Skin epidermis (tissue), 12 donors: ENCODE measurements around the gene VWC2.

Experiments used
- H3K27ac ChIP-seq, 21 experiments: fragments of 200-600 bp; sonication (generic) in 11 of 21; one replicate each; pipeline ENCODE4 v1.5.0; 2020; ENCODE audit warnings: mild to moderate bottlenecking in 3 of 21, inconsistent platforms in 2 of 21, moderate library complexity in 2 of 21
- H3K4me3 ChIP-seq, 7 experiments: fragments of 200-600 bp; sonication (generic) in 2 of 7; one replicate each; pipeline ENCODE4 v1.5.0; 2020; ENCODE audit warnings: inconsistent platforms in 2 of 7, mild to moderate bottlenecking in 2 of 7, moderate library complexity in 1 of 7

VWC2 gene

GRCh38 chr7:49780953-49781352 lies 7.5 kb downstream of the VWC2 start:
- H3K4me3 ChIP-seq, result no peak overlapping the region
- H3K27ac ChIP-seq, result no peak overlapping the region

- no peak overlapping the region for H3K27ac ChIP-seq
- H3K4me3 ChIP-seq, result no peak overlapping the region
These were observed 8.6 kb downstream of the VWC2 start for GRCh38 chr7:49781996-49782395.

DNA sequence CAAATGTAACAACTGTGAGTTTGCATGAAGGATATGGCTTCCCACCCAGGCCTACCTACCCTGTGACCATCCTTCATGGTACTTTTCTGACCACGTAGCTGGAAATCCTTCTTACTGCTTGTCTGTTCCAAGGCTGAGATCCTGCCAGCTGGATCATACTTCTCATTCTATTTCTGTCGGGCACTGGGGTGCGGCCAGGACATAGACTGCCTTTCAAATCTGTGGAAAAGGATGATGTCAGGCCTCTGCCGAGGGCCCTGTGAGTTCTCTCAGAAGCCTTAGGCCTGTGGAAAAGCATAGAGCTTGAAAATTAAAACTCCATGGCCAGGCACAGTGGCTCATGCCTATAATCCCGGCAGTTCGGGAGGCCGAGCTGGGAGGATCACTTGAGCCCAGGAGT lies 10.0 kb downstream of the VWC2 start:
- Histone ChIP-seq H3K27ac (no peak overlapping the region), H3K4me3 (no peak overlapping the region)

DNA sequence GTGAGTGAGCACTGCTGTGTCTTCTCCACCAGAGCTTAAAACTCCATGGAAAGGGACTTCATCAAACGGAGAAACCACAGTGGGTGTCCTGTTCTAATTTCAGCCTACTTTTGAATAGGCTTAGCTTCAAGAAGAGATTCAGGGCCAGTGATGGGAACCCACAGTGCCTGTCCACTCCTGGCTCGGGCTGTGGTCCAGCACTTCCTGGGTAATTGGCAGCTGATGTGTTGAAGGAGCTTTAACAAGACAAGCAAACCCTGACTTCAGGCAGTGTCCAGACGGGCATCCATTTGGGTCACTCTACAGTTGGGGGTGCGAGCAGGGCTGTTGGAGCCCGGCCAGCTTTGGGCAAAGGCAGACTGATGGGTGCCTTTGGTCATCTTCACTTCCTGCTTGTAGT lies 14.5 kb downstream of the VWC2 start:
- Histone ChIP-seq H3K27ac (no peak overlapping the region), H3K4me3 (no peak overlapping the region)

DNA sequence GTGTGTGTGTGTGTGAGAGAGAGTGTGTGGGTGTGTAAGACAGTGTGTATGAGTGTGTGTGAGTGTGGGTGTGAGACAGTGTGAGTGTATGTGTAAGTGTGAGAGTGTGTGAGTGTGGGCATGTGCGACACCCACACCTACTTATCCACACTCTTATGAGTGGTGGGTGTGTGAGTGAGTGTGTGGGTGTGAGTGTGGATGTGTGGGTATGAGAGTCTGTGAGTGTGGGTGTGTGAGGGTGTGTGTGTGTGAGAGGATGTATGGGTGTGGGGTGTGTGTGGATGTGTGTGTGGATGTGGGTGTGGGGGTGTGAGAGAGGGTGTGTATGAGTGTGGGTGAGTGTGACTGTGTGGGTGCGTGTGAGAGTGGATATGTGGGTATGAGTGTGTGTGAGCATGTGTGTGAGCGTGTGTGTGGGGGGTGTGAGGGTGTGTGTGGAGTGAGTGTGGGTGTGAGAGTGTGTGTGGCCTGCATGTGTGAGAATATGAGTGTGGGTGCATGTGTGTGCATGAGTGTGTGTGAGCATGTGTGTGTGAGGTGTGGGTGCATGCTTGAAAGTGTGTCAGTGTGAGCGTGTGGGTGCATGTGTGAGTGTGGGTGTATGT lies 15.1 kb downstream of the VWC2 start:
- Histone ChIP-seq H3K27ac (no peak overlapping the region), H3K4me3 (no peak overlapping the region)

- Histone ChIP-seq H3K27ac (no peak overlapping the region), H3K4me3 (no peak overlapping the region)
These were observed 16.3 kb downstream of the VWC2 start for GRCh38 chr7:49789736-49790135.

DNA sequence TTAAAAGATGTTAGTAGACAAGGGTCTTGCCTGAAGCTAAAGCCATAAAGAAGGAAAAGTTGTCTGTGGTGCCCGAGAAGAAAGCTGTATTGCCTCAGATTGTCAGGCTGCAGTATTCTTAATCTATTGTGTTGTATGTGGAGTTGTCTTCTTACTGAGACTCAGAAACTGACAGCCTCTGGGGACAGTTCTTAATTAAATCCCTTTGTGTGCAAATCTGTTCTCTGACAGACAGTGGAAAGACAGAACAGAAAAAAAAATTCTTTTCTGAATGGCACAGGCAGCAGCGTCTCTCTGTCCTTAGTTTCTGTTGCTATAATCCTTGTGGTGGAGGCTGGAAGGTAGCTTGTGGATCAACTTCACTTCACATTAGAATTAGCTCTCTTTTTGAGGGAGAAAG lies 16.8 kb downstream of the VWC2 start:
- no peak overlapping the region for H3K4me3 ChIP-seq
- H3K27ac ChIP-seq, result no peak overlapping the region

GRCh38 chr7:49791088-49791741 lies 17.8 kb downstream of the VWC2 start:
- Histone ChIP-seq H3K4me3 (no peak overlapping the region), H3K27ac (no peak overlapping the region)

- no peak overlapping the region for H3K4me3 ChIP-seq
- no peak overlapping the region for H3K27ac ChIP-seq
These were observed 24.7 kb downstream of the VWC2 start for GRCh38 chr7:49797987-49798660.

DNA sequence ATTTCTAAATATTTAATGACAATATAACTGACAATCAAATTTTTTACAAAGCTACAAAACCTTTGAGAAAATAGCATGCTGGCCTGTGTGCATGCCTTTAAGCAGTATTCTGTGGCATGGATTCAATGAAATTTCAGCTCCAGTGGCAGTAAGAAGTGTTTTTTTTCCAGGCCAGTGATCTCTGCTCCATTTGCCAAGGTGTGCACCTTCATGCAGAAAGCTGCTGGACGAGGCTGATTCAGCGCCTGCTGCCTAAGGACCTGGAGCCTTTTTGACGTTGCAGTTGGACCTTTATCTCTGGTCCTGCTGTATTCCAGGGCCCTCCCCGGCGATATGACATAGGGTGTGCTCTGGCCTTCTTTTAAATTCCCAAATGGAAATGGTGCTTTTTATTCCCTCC lies 26.6 kb downstream of the VWC2 start:
- no peak overlapping the region for H3K27ac ChIP-seq
- H3K4me3 ChIP-seq, result no peak overlapping the region

DNA sequence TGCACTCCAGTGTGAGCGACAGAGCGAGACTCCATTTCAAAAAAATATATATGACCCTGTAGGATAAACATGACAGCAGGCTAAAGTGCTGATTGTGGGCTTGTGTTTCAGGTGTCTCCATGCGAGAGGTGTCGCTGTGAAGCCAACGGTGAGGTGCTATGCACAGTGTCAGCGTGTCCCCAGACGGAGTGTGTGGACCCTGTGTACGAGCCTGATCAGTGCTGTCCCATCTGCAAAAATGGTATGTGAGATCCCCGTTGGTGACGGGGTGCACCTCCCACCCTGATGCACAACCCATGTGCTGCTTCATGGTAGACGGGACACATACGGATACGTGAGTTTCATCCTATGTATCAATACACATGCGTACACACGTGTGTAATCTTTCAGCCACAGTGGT lies 29.2 kb downstream of the VWC2 start:
- H3K27ac ChIP-seq, result no peak overlapping the region
- no peak overlapping the region for H3K4me3 ChIP-seq

GRCh38 chr7:49803812-49804211 lies 30.4 kb downstream of the VWC2 start:
- no peak overlapping the region for H3K27ac ChIP-seq

GRCh38 chr7:49805371-49806007 lies 32.1 kb downstream of the VWC2 start:
- no peak overlapping the region for H3K4me3 ChIP-seq
- H3K27ac ChIP-seq, result no peak overlapping the region

More at GRCh38 chr7:49803812-49804211, 30.4 kb downstream of the VWC2 start:
- no peak overlapping the region for H3K4me3 ChIP-seq

GRCh38 chr7:49812534-49812933 lies 39.1 kb downstream of the VWC2 start:
- Histone ChIP-seq H3K27ac (no peak overlapping the region), H3K4me3 (no peak overlapping the region)

DNA sequence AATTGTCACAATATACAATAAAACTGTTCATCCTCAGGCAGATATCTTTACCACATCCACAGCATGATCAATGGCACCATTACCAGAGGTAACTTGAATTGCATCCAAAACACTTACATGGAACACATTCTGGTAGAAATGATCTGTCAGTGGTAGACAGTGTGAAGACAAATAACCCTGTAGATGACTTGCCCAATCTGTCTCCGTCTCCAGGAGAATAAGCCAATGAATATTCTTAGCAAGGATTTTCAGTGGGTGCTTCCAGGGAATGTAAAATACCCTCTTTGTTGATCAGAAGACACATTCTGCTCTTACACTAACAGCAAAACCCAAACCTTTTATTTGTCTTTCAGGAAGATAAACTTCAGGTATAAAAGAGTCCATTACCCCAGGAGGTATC lies 43.8 kb downstream of the VWC2 start:
- no peak overlapping the region for H3K4me3 ChIP-seq
- no peak overlapping the region for H3K27ac ChIP-seq

- Histone ChIP-seq H3K27ac (no peak overlapping the region), H3K4me3 (no peak overlapping the region)
These were observed 47.7 kb downstream of the VWC2 start for GRCh38 chr7:49821181-49821580.

DNA sequence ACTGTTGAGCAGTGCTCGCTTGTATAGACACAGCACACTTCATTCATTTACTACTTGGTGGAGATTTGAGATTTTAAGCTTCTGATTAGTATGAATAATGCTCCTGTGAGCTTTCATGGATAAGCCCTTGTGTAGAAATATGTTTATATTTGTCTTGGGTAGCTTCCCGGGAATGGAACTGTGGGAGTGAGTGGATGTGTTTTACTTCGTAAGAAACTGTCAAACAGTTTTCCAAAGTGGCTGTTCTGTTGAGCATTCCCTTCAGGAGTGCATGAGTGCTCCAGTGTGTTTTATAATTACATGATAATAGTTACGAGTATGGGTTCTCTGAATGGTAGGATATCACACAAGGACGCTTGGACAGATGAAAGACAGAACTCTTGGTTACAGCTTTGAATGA lies 49.4 kb downstream of the VWC2 start:
- no peak overlapping the region for H3K27ac ChIP-seq
- H3K4me3 ChIP-seq, result no peak overlapping the region

GRCh38 chr7:49823566-49823965 lies 50.1 kb downstream of the VWC2 start:
- Histone ChIP-seq H3K4me3 (no peak overlapping the region), H3K27ac (no peak overlapping the region)

DNA sequence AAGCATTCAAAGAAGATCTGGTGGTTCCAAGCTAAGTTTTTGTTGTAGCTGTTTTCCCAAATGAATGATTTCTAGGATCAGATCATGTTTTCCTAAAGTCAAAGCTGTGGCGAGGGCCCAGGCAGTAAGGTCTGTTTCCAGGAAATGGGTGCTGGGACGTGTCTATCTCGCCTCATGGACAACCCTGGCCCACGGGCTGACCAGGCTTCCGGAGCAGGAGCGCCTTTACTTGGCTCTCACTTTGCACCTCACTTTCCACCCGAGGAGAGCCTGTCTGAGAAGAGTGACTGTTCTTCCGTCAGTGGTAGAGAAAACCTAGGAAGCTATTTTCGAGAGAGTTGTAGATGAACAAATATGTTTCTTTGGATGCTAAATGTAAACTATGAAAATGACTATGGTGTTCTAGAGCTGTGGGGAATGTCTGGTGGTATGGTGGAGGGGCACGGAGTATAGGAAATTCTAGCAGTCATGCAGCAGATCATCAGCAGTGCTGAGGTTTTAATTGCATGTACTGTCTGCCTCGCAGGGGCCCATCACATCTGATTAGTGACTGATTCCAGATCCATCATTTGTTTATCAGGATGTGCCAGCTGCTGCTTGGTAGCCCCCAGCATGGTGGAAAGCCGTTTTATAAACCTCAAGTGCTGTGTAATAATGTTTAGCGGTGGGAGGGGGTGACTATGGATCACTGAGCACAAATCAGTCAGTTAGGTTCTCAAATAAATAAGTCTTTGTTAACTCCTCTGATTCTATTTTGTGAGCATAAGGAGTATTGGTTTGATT lies 66.6 kb downstream of the VWC2 start:
- no peak overlapping the region for H3K4me3 ChIP-seq

DNA sequence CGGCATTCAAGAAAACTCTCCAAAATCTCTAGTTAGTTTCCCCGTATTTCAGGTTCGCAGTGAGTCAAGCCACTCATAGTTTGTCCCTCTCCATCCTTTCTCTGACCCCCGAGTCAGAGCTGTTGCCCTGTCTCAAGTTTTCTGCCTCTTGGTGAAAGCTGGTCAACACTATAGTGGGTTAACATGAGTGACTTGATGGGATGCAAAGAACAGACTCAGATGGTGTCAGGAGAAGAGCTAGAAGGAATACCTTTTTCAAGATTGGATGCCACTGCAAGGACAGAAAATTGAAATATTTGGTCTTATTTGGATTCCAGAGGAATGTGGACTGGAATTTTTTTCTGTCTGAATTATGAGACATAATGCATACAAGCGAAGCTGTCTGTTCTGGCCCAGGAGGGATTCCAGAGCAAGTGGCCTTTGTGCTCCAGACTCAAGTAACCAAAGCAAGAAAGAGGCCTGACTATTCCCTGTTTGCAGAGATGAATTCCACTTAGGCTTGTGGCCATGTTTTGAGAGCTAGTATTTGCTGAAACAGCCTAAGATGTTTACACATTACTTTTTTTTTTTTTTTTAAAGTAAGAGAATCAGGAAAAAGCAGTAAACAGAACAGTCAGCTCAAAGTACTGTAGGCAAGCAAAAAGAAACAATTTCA lies 67.4 kb downstream of the VWC2 start:
- no peak overlapping the region for H3K27ac ChIP-seq
- no peak overlapping the region for H3K4me3 ChIP-seq

More for the DNA sequence above, 66.6 kb downstream of the VWC2 start:
- no peak overlapping the region for H3K27ac ChIP-seq
